PC-3 (cell line): ENCODE measurements around the gene IL19. TPM values are rescaled to one million over a fixed set of nuclear protein-coding genes. Genes with fewer than 3 reads are reported as not detected.
A peak's percentile ranks its signal among the peaks of the same experiment; 100 is the strongest.
"Not testable (repeated sequence)": the region's sequence is repeated elsewhere in the genome, so short reads cannot be mapped to it uniquely, and the experiment has no call there.

Source experiments
- ATAC-seq: fragments of 200-7000 bp; cut with Tn5 transposase; 2 replicates; pipeline ENCODE4 v1.9.1; 2020; ENCODE audit warnings: mild to moderate bottlenecking, moderate library complexity
- BruUV-seq: library from RNA; stranded (reverse); fragments of 400-500 nt; replicated peaks from 2 replicates; lab custom pipeline; 2021; lab: Mats Ljungman, UMichigan
- CTCF ChIA-PET: fragments of 300-600 bp; sonication (Branson Sonifier 250); formaldehyde crosslinking; loops from one replicate; lab custom pipeline; 2022; ENCODE audit warnings: antibody characterized with exemption; lab: Charles Lee
- POLR2A ChIA-PET: fragments of 300-600 bp; sonication (Branson Sonifier 250); formaldehyde crosslinking; loops from one replicate; lab custom pipeline; 2022; ENCODE audit warnings: antibody characterized with exemption; ENCODE audit not compliant: unreplicated experiment; lab: Charles Lee
- DNase-seq: peaks from one replicate; pipeline ENCODE4 v3.0.0-alpha.2; 2015
- H2AFZ ChIP-seq: fragments of 300-600 bp; sonication (generic); 2 replicates; pipeline ENCODE4 v1.6.0; 2016; ENCODE audit warnings: antibody characterized with exemption, low read length
- H3F3A ChIP-seq: fragments of 300-600 bp; sonication (generic); one replicate; pipeline ENCODE4 v1.6.0; 2017; ENCODE audit warnings: antibody characterized with exemption, low read length, control low read depth, mild to moderate bottlenecking; ENCODE audit not compliant: unreplicated experiment
- H3K27ac ChIP-seq: fragments of 300-600 bp; sonication (generic); 2 replicates; pipeline ENCODE4 v1.5.1; 2016; ENCODE audit warnings: mild to moderate bottlenecking, low read length
- H3K27me3 ChIP-seq: fragments of 300-600 bp; sonication (generic); 2 replicates; pipeline ENCODE4 v1.6.1; 2016; ENCODE audit warnings: low read length, mixed read lengths
- H3K36me3 ChIP-seq: fragments of 300-600 bp; sonication (generic); 2 replicates; pipeline ENCODE4 v1.6.1; 2016; ENCODE audit warnings: low read depth, mixed run types, low read length, mixed read lengths
- H3K4me1 ChIP-seq: fragments of 300-600 bp; sonication (generic); 2 replicates; pipeline ENCODE4 v1.5.1; 2016; ENCODE audit warnings: low read length; ENCODE audit not compliant: insufficient read depth
- H3K4me2 ChIP-seq: fragments of 300-600 bp; sonication (generic); 2 replicates; pipeline ENCODE4 v1.6.0; 2016; ENCODE audit warnings: low read length
- H3K4me3 ChIP-seq: fragments of 300-600 bp; sonication (generic); 2 replicates; pipeline ENCODE4 v1.5.1; 2016; ENCODE audit warnings: mild to moderate bottlenecking, low read length, mixed read lengths
- H3K79me2 ChIP-seq: fragments of 300-600 bp; sonication (generic); 2 replicates; pipeline ENCODE4 v1.6.1; 2017; ENCODE audit warnings: low read length, mixed read lengths
- H3K9ac ChIP-seq: fragments of 300-600 bp; sonication (generic); 2 replicates; pipeline ENCODE4 v1.6.0; 2016; ENCODE audit warnings: mild to moderate bottlenecking, low read length
- H3K9me2 ChIP-seq: fragments of 300-600 bp; sonication (generic); replicated peaks from 2 replicates; pipeline ENCODE4 v1.6.1; 2016; ENCODE audit warnings: mixed run types, low read length, mixed read lengths
- H3K9me3 ChIP-seq: fragments of 300-600 bp; sonication (generic); 2 replicates; pipeline ENCODE4 v1.6.1; 2016; ENCODE audit warnings: low read length, mixed read lengths
- H4K20me1 ChIP-seq: fragments of 300-600 bp; sonication (generic); 2 replicates; pipeline ENCODE4 v1.6.1; 2016; ENCODE audit warnings: low read length, mixed read lengths
- CTCF ChIP-seq: fragments of 300-600 bp; sonication (generic); conservative IDR thresholded peaks from 2 replicates; pipeline ENCODE4 v1.5.1; 2017; ENCODE audit warnings: antibody characterized with exemption, low read depth, mild to moderate bottlenecking, low read length
- EZH2 ChIP-seq: fragments of 300-600 bp; sonication (generic); IDR thresholded peaks from one replicate; pipeline ENCODE4 v1.6.1; 2017; ENCODE audit warnings: antibody characterized with exemption, mild to moderate bottlenecking, low read length; ENCODE audit not compliant: unreplicated experiment
- EZH2phosphoT487 ChIP-seq: fragments of 300-600 bp; sonication (generic); IDR thresholded peaks from 2 replicates; pipeline ENCODE4 v1.6.1; 2018; ENCODE audit warnings: mild to moderate bottlenecking, antibody characterized with exemption, low read length, borderline replicate concordance
- intact Hi-C: fragments of 100-400 bp; cut with micrococcal nuclease; formaldehyde crosslinking; loops from 2 replicates; pipeline ENCODE4 v1.9.0; 2023
- total RNA-seq: library from RNA; depleted of rRNA; stranded (reverse); fragments of >200 nt; gene quantifications from 2 replicates; pipeline ENCODE4 v1.2.3, GENCODE V29; 2014

The IL19 gene
- total RNA-seq, 1 experiment from 2014 or later: not detected

GRCh38 chr1:206760590-206760989 is 10.0 kb upstream of the IL19 start:
- BruUV-seq: no TSS peak
- CTCF ChIA-PET: interaction anchor here (0.5 to 1.1 kb wide), 2 partner anchors 10 to 279 kb away, joined by 3 to 13 read pairs; partner anchors contain the start of gene IL19
- DNase-seq: no peak
- H3K36me3 ChIP-seq: no peaks in the 10 kb centered on the region
- no peak overlapping the region for H3K9ac ChIP-seq
- no peaks in the 10 kb centered on the region for H3K9me3 ChIP-seq
- POLR2A ChIA-PET: no interaction called here
- no peaks in the 10 kb centered on the region for H3F3A ChIP-seq
- H3K79me2 ChIP-seq: no peaks in the 10 kb centered on the region
- no peak overlapping the region for H3K4me3 ChIP-seq
- no peak overlapping the region for H2AFZ ChIP-seq
- intact Hi-C loops: no loop called here
- peaks cover 10% of the 10 kb centered on the region for H3K4me1 ChIP-seq
- H3K4me2 ChIP-seq: no peak overlapping the region
- TF ChIP-seq EZH2phosphoT487 (0 out of 2 replicates have a peak, but pooled peaks have one; percentile 25), EZH2 (no peak)
- no peaks in the 10 kb centered on the region for H4K20me1 ChIP-seq
- H3K9me2 ChIP-seq: no peaks in the 10 kb centered on the region
- peaks cover 47% of the 10 kb centered on the region for H3K27me3 ChIP-seq
- H3K27ac ChIP-seq: no peak overlapping the region
- no peak for ATAC-seq

- Histone ChIP-seq H4K20me1 (no peaks in the 10 kb centered on the region), H3K27me3 (peaks cover 47% of the 10 kb centered on the region), H3K4me2 (no peak overlapping the region), H3K9me3 (no peaks in the 10 kb centered on the region), H3K4me3 (no peak overlapping the region), H2AFZ (no peak overlapping the region), H3K36me3 (no peaks in the 10 kb centered on the region), H3K27ac (no peak overlapping the region), H3K9me2 (no peaks in the 10 kb centered on the region), H3K4me1 (peaks cover 13% of the 10 kb centered on the region), H3K9ac (no peak overlapping the region), H3K79me2 (no peaks in the 10 kb centered on the region), H3F3A (no peaks in the 10 kb centered on the region)
- TF ChIP-seq CTCF (peak; percentile 40), EZH2phosphoT487 (no peak)
- intact Hi-C loops: no loop called here
- no peak for ATAC-seq
- ChIA-PET CTCF (interaction anchor here (0.6 to 0.7 kb wide), 2 partner anchors 151 to 334 kb away, joined by 3 read pairs; no protein-coding TSS in a partner anchor), POLR2A (no interaction called here)
- no peak for DNase-seq
- no TSS peak for BruUV-seq
Observed at GRCh38 chr1:206761159-206761768, 9.3 kb upstream of the IL19 start.

- Histone ChIP-seq H3K27me3 (peaks cover 47% of the 10 kb centered on the region), H3K4me1 (peaks cover 12% of the 10 kb centered on the region)
- H3K9me3 ChIP-seq, BruUV-seq, H3K9ac ChIP-seq, POLR2A ChIA-PET, H3K79me2 ChIP-seq, DNase-seq, H3K9me2 ChIP-seq, H3K36me3 ChIP-seq, H3F3A ChIP-seq, H3K27ac ChIP-seq, H3K4me3 ChIP-seq, H4K20me1 ChIP-seq, intact Hi-C loops, H3K4me2 ChIP-seq, H2AFZ ChIP-seq, ATAC-seq: not testable (repeated sequence)
- CTCF ChIA-PET: interaction anchor here (0.5 to 0.7 kb wide), 2 partner anchors 103 to 344 kb away, joined by 3 to 5 read pairs; no protein-coding TSS in a partner anchor
Observed at GRCh38 chr1:206762741-206763364, 7.7 kb upstream of the IL19 start.

- CTCF ChIA-PET: interaction anchor here (0.9 to 1.0 kb wide), 2 partner anchors 44 to 147 kb away, joined by 3 to 5 read pairs; no protein-coding TSS in a partner anchor
Observed at GRCh38 chr1:206765771-206766170, 4.8 kb upstream of the IL19 start.

More at GRCh38 chr1:206765771-206766170, 4.8 kb upstream of the IL19 start:
- H2AFZ ChIP-seq, H3K4me1 ChIP-seq, H3K36me3 ChIP-seq, H4K20me1 ChIP-seq, POLR2A ChIA-PET, H3K9me2 ChIP-seq, H3K27ac ChIP-seq, H3K79me2 ChIP-seq, H3K4me3 ChIP-seq, ATAC-seq, H3K9ac ChIP-seq, BruUV-seq, H3F3A ChIP-seq, H3K4me2 ChIP-seq, H3K9me3 ChIP-seq, DNase-seq, intact Hi-C loops: not testable (repeated sequence)
- H3K27me3 ChIP-seq: peaks cover 56% of the 10 kb centered on the region
